CD4-positive, alpha-beta T cell (primary cell): Measurements from ENCODE around the gene GDF7. TPM values are rescaled to one million over a fixed set of nuclear protein-coding genes. Genes with fewer than 3 reads are reported as not detected.

ENCODE experiments used
- ATAC-seq: fragments of 200-7000 bp; cut with Tn5 transposase; one replicate; pipeline ENCODE4 v1.10.0; 2022; ENCODE audit warnings: mild to moderate bottlenecking; ENCODE audit not compliant: poor library complexity
- CTCF ChIA-PET: fragments of 350-600 bp; sonication (Branson Sonifier 250); formaldehyde crosslinking; loops from one replicate; lab custom pipeline; 2021; ENCODE audit warnings: antibody characterized with exemption, inconsistent platforms; lab: Charles Lee
- POLR2A ChIA-PET: fragments of 350-600 bp; sonication (Branson Sonifier 250); formaldehyde crosslinking; loops from one replicate; lab custom pipeline; 2021; ENCODE audit warnings: antibody characterized with exemption, inconsistent platforms; lab: Charles Lee
- DNase-seq, 14 experiments: peaks; one replicate each; pipeline ENCODE4 v3.0.0-alpha.2; 2013 to 2020; ENCODE audit warnings: mixed read lengths in 2 of 14
- H3K27ac ChIP-seq, 2 donors: one replicate each; pipeline versions ENCODE4 v1.5.1 to v1.7.0; 2013; ENCODE audit warnings: low read length in 2 of 2, low read depth in 1 of 2, mild to moderate bottlenecking in 1 of 2
- H3K27me3 ChIP-seq, 2 experiments: 1 replicate in 1 of 2; 2 replicates in 1 of 2; pipeline versions ENCODE4 v1.6.1 to v1.7.0; 2013; ENCODE audit warnings: low read length in 2 of 2, control low read depth in 1 of 2, mild to moderate bottlenecking in 1 of 2, moderate library complexity in 1 of 2; ENCODE audit not compliant: insufficient read depth in 2 of 2, control insufficient read depth in 1 of 2
- H3K36me3 ChIP-seq: one replicate; pipeline ENCODE4 v1.6.1; 2013; ENCODE audit warnings: low read length, control low read depth; ENCODE audit not compliant: insufficient read depth
- H3K4me1 ChIP-seq: one replicate; pipeline ENCODE4 v1.6.1; 2013; ENCODE audit warnings: low read length, control low read depth; ENCODE audit not compliant: insufficient read depth
- H3K4me3 ChIP-seq: one replicate; pipeline ENCODE4 v1.5.1; 2013; ENCODE audit warnings: mild to moderate bottlenecking, low read length, moderate library complexity
- H3K9me3 ChIP-seq, 2 experiments: 1 replicate in 1 of 2; 2 replicates in 1 of 2; pipeline versions ENCODE4 v1.6.1 to v1.7.0; 2013; ENCODE audit warnings: low read length in 2 of 2, mild to moderate bottlenecking in 2 of 2, control low read depth in 1 of 2, moderate library complexity in 1 of 2; ENCODE audit not compliant: control insufficient read depth in 1 of 2, insufficient read depth in 1 of 2
- H3K27ac Mint-ChIP-seq: one replicate; pipeline ENCODE4 v1.8.0; 2020; ENCODE audit warnings: mixed read lengths
- H3K27me3 Mint-ChIP-seq: one replicate; pipeline ENCODE4 v1.8.0; 2021; ENCODE audit warnings: mixed read lengths
- H3K36me3 Mint-ChIP-seq: one replicate; pipeline ENCODE4 v1.8.0; 2021; ENCODE audit warnings: low read depth, mixed read lengths
- H3K4me1 Mint-ChIP-seq: one replicate; pipeline ENCODE4 v1.8.0; 2021; ENCODE audit warnings: low read depth, mixed read lengths
- H3K4me3 Mint-ChIP-seq: one replicate; pipeline ENCODE4 v1.8.0; 2020; ENCODE audit warnings: mild to moderate bottlenecking, mixed read lengths
- H3K9me3 Mint-ChIP-seq: one replicate; pipeline ENCODE4 v1.8.0; 2020; ENCODE audit warnings: mixed read lengths
- intact Hi-C, 2 experiments: fragments of 100-400 bp; cut with DNase I in 1 of 2; cut with micrococcal nuclease in 1 of 2; formaldehyde crosslinking; loops; one replicate each; pipeline versions ENCODE4 v1.15.1 to v1.9.0; 2023 to 2025; cut with DNase I, micrococcal nuclease
- total RNA-seq, 174 experiments: library from RNA in 2 of 174; stranded (reverse) in 2 of 174; gene quantifications; one replicate each; pipeline ENCODE4 v1.2.3 and lab custom pipeline; 2021 to 2026
- TF ChIP-seq, protein P1 (sequence below): fragments of 200-600 bp; IDR thresholded peaks from one replicate; pipeline ENCODE4 v1.8.0; 2022; ENCODE audit warnings: antibody characterized with exemption, mild to moderate bottlenecking

The GDF7 gene
- total RNA-seq, 2 experiments from 2014 or later, result 0.05 to 0.14 TPM

- Mint-ChIP-seq H3K4me1 (no peaks in the 10 kb centered on the region), H3K9me3 (peaks cover 2% of the 10 kb centered on the region), H3K36me3 (peaks cover 67% of the 10 kb centered on the region), H3K27me3 (no peaks in the 10 kb centered on the region), H3K27ac (no peak overlapping the region), H3K4me3 (no peak overlapping the region)
- CTCF ChIA-PET, result no interaction called here
- Histone ChIP-seq H3K9me3 (no peaks in the 10 kb centered on the region), H3K36me3 (no peaks in the 10 kb centered on the region), H3K27me3 (no peaks in the 10 kb centered on the region), H3K4me3 (no peak overlapping the region), H3K4me1 (no peaks in the 10 kb centered on the region), H3K27ac (no peak overlapping the region)
- intact Hi-C loops, result no loop called here
- no peak for DNase-seq
- POLR2A ChIA-PET, result no interaction called here
- TF ChIP-seq, protein P1, sequence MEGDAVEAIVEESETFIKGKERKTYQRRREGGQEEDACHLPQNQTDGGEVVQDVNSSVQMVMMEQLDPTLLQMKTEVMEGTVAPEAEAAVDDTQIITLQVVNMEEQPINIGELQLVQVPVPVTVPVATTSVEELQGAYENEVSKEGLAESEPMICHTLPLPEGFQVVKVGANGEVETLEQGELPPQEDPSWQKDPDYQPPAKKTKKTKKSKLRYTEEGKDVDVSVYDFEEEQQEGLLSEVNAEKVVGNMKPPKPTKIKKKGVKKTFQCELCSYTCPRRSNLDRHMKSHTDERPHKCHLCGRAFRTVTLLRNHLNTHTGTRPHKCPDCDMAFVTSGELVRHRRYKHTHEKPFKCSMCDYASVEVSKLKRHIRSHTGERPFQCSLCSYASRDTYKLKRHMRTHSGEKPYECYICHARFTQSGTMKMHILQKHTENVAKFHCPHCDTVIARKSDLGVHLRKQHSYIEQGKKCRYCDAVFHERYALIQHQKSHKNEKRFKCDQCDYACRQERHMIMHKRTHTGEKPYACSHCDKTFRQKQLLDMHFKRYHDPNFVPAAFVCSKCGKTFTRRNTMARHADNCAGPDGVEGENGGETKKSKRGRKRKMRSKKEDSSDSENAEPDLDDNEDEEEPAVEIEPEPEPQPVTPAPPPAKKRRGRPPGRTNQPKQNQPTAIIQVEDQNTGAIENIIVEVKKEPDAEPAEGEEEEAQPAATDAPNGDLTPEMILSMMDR, result no peak
- ATAC-seq, result no peak
Observed at GRCh38 chr2:20726913-20727312, 60.0 kb downstream of the GDF7 start.

DNA sequence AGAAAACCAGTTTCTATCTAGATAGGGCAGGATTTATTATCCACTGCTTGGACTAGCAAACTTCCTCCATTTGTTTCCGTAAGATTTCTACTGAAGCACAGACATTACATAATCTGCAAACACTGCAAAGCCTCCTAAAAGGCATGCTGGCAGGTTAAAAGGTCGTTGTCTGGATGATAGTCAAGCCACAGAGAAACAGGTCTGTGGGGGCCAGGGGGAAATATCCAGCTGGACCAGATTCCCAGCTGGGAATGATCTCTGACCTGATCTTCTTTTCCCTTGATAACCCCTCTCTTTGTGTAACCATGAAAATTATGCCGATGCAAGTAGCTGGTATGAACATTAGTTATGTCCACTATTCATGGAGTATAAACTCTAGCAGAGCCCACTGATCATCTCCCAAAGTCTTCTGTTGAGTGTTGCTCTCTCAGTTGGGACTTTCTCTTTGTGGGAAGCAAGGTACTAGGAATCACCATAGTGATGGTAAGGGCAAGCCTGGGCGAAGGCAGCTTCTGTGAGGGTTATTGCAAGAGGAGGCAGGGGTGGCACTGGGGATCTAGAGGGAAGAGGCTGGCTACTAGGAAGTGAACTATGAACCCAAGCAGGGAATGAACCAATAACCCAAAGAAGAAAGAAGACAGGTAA lies 61.3 kb downstream of the GDF7 start:
- no peak overlapping the region for H3K4me3 ChIP-seq
- Mint-ChIP-seq H3K27me3 (no peaks in the 10 kb centered on the region), H3K36me3 (peaks cover 54% of the 10 kb centered on the region), H3K4me1 (no peaks in the 10 kb centered on the region), H3K9me3 (no peaks in the 10 kb centered on the region), H3K4me3 (no peak overlapping the region), H3K27ac (no peak overlapping the region)
- no peaks in the 10 kb centered on the region for H3K36me3 ChIP-seq
- TF ChIP-seq, protein P1, result no peak
- intact Hi-C loops, result no loop called here
- ATAC-seq (no peak), DNase-seq (no peak)
- ChIA-PET CTCF (no interaction called here), POLR2A (no interaction called here)
- H3K4me1 ChIP-seq, result no peaks in the 10 kb centered on the region
- no peaks in the 10 kb centered on the region for H3K9me3 ChIP-seq
- H3K27me3 ChIP-seq, result no peaks in the 10 kb centered on the region
- H3K27ac ChIP-seq, result no peak overlapping the region

Other genes with a start within 250 kb of the GDF7 start
- 10 to 100 TPM; 25.9 to 26.6 TPM for gene RHOB, start 220.1 kb upstream of the GDF7 start, total RNA-seq
- gene HS1BP3, start 16.0 kb upstream of the GDF7 start, total RNA-seq, result 10 to 100 TPM in 1 of 2 experiments, 1 to 10 TPM in 1; 8.8 to 10.1 TPM
- gene LDAH, start 156.0 kb downstream of the GDF7 start, total RNA-seq, result 1 to 10 TPM; 6.5 to 7.2 TPM